HCT116 (cell line): ENCODE measurements around the gene CLDN2. TPM values are rescaled to one million over a fixed set of nuclear protein-coding genes. Genes with fewer than 3 reads are reported as not detected.

Experiments
- ATAC-seq: fragments of 200-7000 bp; cut with Tn5 transposase; 2 replicates; pipeline ENCODE4 v1.9.1; 2020; ENCODE audit warnings: mild to moderate bottlenecking, moderate library complexity
- BruUV-seq: library from RNA; stranded (reverse); fragments of 400-500 nt; replicated peaks from 2 replicates; lab custom pipeline; 2021; lab: Mats Ljungman, UMichigan
- CTCF ChIA-PET: fragments of 300-600 bp; sonication (Branson Sonifier 250); formaldehyde crosslinking; loops from one replicate; lab custom pipeline; 2021; ENCODE audit warnings: antibody characterized with exemption; lab: Charles Lee
- POLR2A ChIA-PET: fragments of 300-600, 350-600 bp; sonication (Branson Sonifier 250); formaldehyde crosslinking; loops from one replicate; lab custom pipeline; 2021; ENCODE audit warnings: antibody characterized with exemption; lab: Charles Lee
- RAD21 ChIA-PET, 2 experiments: fragments of 300-600 bp; sonication (Branson Sonifier 250); formaldehyde crosslinking; loops; one replicate each; lab custom pipeline; 2023; ENCODE audit warnings: low total read pairs in 2 of 2; ENCODE audit not compliant: uncharacterized antibody in 2 of 2, unreplicated experiment in 2 of 2, low non-redundant PET in 1 of 2; lab: Charles Lee
- DNase-seq: peaks from one replicate; pipeline ENCODE4 v3.0.0-alpha.2; 2010; ENCODE audit warnings: low read depth, low spot score
- H2AFZ ChIP-seq: fragments of 200-600 bp; shearing (Covaris generic), sonication (generic); 2 replicates; pipeline ENCODE4 v1.6.1; 2017; ENCODE audit warnings: low read depth, mixed run types, mixed read lengths, antibody characterized with exemption, low read length; ENCODE audit not compliant: poor library complexity, severe bottlenecking
- H3K27ac ChIP-seq: 2 replicates; pipeline ENCODE4 v1.5.1; 2012; ENCODE audit warnings: low read depth, low read length
- H3K27me3 ChIP-seq: fragments of 200-600 bp; sonication (generic); 2 replicates; pipeline ENCODE4 v1.6.1; 2016; ENCODE audit warnings: mixed run types, low read length, mixed read lengths; ENCODE audit not compliant: insufficient read depth
- H3K36me3 ChIP-seq, 2 experiments: fragments of 200-500 bp in 1 of 2; fragments of 200-600 bp in 1 of 2; sonication (Bioruptor generic) in 1 of 2; sonication (generic) in 1 of 2; 2 replicates each; pipeline versions ENCODE4 v1.5.1 to v1.6.1; 2014 to 2016; ENCODE audit warnings: low read length in 2 of 2, inconsistent platforms in 1 of 2, mixed read lengths in 1 of 2, mixed run types in 1 of 2; ENCODE audit not compliant: insufficient read depth in 2 of 2, control insufficient read depth in 1 of 2
- H3K4me1 ChIP-seq, 2 experiments: fragments of 200-600 bp in 1 of 2; sonication (generic) in 1 of 2; 2 replicates each; pipeline versions ENCODE4 v1.5.1 to v1.6.1; 2012 to 2017; ENCODE audit warnings: low read length in 2 of 2, inconsistent platforms in 1 of 2, mild to moderate bottlenecking in 1 of 2, mixed read lengths in 1 of 2, mixed run types in 1 of 2, moderate library complexity in 1 of 2; ENCODE audit not compliant: insufficient read depth in 2 of 2, control insufficient read depth in 1 of 2
- H3K4me2 ChIP-seq: fragments of 200-600 bp; sonication (generic); 2 replicates; pipeline ENCODE4 v1.6.1; 2017; ENCODE audit warnings: mixed run types, low read length, mixed read lengths
- H3K4me3 ChIP-seq, 2 experiments: fragments of 200-600 bp in 1 of 2; sonication (generic) in 1 of 2; replicated peaks in 1 of 2; 2 replicates each; pipeline ENCODE4 v1.5.1; 2011 to 2016; ENCODE audit warnings: low read length in 2 of 2, control low read depth in 1 of 2, low read depth in 1 of 2, mild to moderate bottlenecking in 1 of 2, mixed read lengths in 1 of 2, mixed run types in 1 of 2
- H3K79me2 ChIP-seq: fragments of 200-600 bp; sonication (generic); 2 replicates; pipeline ENCODE4 v1.6.1; 2017; ENCODE audit warnings: mild to moderate bottlenecking, mixed run types, low read length, moderate library complexity, mixed read lengths; ENCODE audit not compliant: insufficient read depth
- H3K9ac ChIP-seq: fragments of 200-600 bp; sonication (generic); 2 replicates; pipeline ENCODE4 v1.6.1; 2016; ENCODE audit warnings: low read length, mixed read lengths
- H3K9me2 ChIP-seq: fragments of 200-600 bp; sonication (generic), shearing (Covaris generic); 2 replicates; pipeline ENCODE4 v1.6.1; 2017; ENCODE audit warnings: mixed run types, mild to moderate bottlenecking, moderate library complexity; ENCODE audit not compliant: insufficient read depth
- H3K9me3 ChIP-seq, 2 experiments: fragments of 200-500 bp in 1 of 2; fragments of 200-600 bp in 1 of 2; sonication (Bioruptor generic) in 1 of 2; sonication (generic) in 1 of 2; 2 replicates each; pipeline ENCODE4 v1.6.1; 2014 to 2017; ENCODE audit warnings: low read length in 2 of 2, mixed read lengths in 2 of 2, inconsistent platforms in 1 of 2, low read depth in 1 of 2, mild to moderate bottlenecking in 1 of 2, mixed run types in 1 of 2, moderate library complexity in 1 of 2; ENCODE audit not compliant: control insufficient read depth in 1 of 2, insufficient read depth in 1 of 2
- H4K20me1 ChIP-seq: fragments of 200-600 bp; sonication (generic), shearing (Covaris generic); 2 replicates; pipeline ENCODE4 v1.6.1; 2017; ENCODE audit warnings: mixed run types, mild to moderate bottlenecking, moderate library complexity; ENCODE audit not compliant: insufficient read depth
- ATF3 ChIP-seq: IDR thresholded peaks from 2 replicates; pipeline ENCODE4 v1.6.1; 2012
- CBX3 ChIP-seq: IDR thresholded peaks from 2 replicates; pipeline ENCODE4 v1.6.1; 2012; ENCODE audit warnings: low read depth
- CEBPB ChIP-seq: IDR thresholded peaks from 2 replicates; pipeline ENCODE4 v1.6.1; 2012; ENCODE audit warnings: low read depth
- EGR1 ChIP-seq: IDR thresholded peaks from 2 replicates; pipeline ENCODE4 v1.6.1; 2012; ENCODE audit warnings: low read depth
- EZH2 ChIP-seq: fragments of 200-600 bp; sonication (generic); IDR thresholded peaks from 2 replicates; pipeline ENCODE4 v1.6.1; 2017; ENCODE audit warnings: antibody characterized with exemption, mixed run types
- EZH2phosphoT487 ChIP-seq: fragments of 200-600 bp; IDR thresholded peaks from 2 replicates; pipeline ENCODE4 v1.6.1; 2018; ENCODE audit warnings: antibody characterized with exemption, borderline replicate concordance
- FOSL1 ChIP-seq: IDR thresholded peaks from 2 replicates; pipeline ENCODE4 v1.6.1; 2012; ENCODE audit warnings: low read depth
- JUND ChIP-seq: IDR thresholded peaks from 2 replicates; pipeline ENCODE4 v1.6.1; 2012
- POLR2A ChIP-seq: IDR thresholded peaks from 2 replicates; pipeline ENCODE4 v1.7.0; 2011; ENCODE audit warnings: borderline replicate concordance; ENCODE audit not compliant: insufficient read depth, insufficient read length; ENCODE audit errors: extremely low read depth
- POLR2AphosphoS5 ChIP-seq: IDR thresholded peaks from 2 replicates; pipeline ENCODE4 v1.6.1; 2011; ENCODE audit warnings: mild to moderate bottlenecking, low read depth, low read length, moderate library complexity
- RAD21 ChIP-seq: IDR thresholded peaks from 2 replicates; pipeline ENCODE4 v1.6.1; 2012; ENCODE audit warnings: low read depth, mild to moderate bottlenecking
- SP1 ChIP-seq: IDR thresholded peaks from 2 replicates; pipeline ENCODE4 v1.6.1; 2012; ENCODE audit warnings: low read depth
- SRF ChIP-seq: IDR thresholded peaks from 2 replicates; pipeline ENCODE4 v1.6.1; 2012; ENCODE audit warnings: low read depth
- TCF7L2 ChIP-seq: IDR thresholded peaks from 2 replicates; pipeline ENCODE4 v1.7.0; 2011; ENCODE audit warnings: borderline replicate concordance, inconsistent platforms; ENCODE audit not compliant: insufficient read depth, insufficient read length; ENCODE audit errors: extremely low read depth
- ZFX ChIP-seq: fragments of 450-650 bp; IDR thresholded peaks from 2 replicates; pipeline ENCODE4 v1.6.1; 2017
- intact Hi-C: fragments of 100-400 bp; cut with micrococcal nuclease; formaldehyde crosslinking; loops from 2 replicates; pipeline ENCODE4 v1.10.0; 2022
- total RNA-seq: library from RNA; stranded (reverse); gene quantifications from one replicate; pipeline ENCODE4 v1.2.1, GENCODE V29; 2021; ENCODE audit not compliant: unreplicated experiment
- TF ChIP-seq, protein P1 (sequence below): IDR thresholded peaks from 2 replicates; pipeline ENCODE4 v1.6.1; 2012; ENCODE audit warnings: low read depth

CLDN2 gene
- total RNA-seq, 1 experiment from 2014 or later: 0.10 TPM

- no peak overlapping the region; the same call in 1 of the 2 replicates for H3K27ac ChIP-seq
Measured at GRCh38 chrX:106955004-106955772, 35.0 kb downstream of the CLDN2 start.

DNA sequence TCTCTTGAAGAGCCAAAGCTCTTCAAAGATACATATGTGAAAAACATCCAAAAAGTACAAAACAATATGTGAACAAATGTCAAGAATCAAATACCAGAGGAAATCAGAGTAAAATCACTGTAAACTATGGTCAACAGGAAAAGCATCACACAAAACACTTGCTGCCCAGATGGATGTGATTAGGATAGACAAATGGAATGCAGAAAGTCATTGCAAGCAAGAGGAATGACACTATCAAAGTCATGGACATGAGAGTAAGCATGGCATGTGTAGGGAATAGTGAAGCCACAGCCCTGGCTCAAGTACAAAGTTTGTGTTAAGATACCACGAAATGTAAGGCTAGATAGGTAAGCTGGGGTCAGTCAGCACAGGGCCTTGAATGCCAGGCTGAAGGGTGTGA lies 37.7 kb downstream of the CLDN2 start:
- ChIA-PET RAD21 (no interaction called here), POLR2A (no interaction called here), CTCF (interaction anchor here (2.4 kb wide), 1 partner anchor 55 kb away, joined by 5 read pairs; the partner anchor contains the start of gene RIPPLY1)
- no peak overlapping the region for H3K27ac ChIP-seq
- no peaks in the 10 kb centered on the region for H3K27me3 ChIP-seq
- no peak for ATAC-seq
- peaks cover 0 to 3% of the 10 kb centered on the region in 2 experiments; a peak in 3 of 4 replicates for H3K4me1 ChIP-seq
- no peak overlapping the region for H3K4me3 ChIP-seq
- no peaks in the 10 kb centered on the region for H4K20me1 ChIP-seq
- DNase-seq: no peak
- no peaks in the 10 kb centered on the region for H3K9me2 ChIP-seq
- H2AFZ ChIP-seq: no peak overlapping the region
- H3K36me3 ChIP-seq: peaks cover 0 to 12% of the 10 kb centered on the region in 2 experiments; a peak in 2 of 4 replicates
- no peaks in the 10 kb centered on the region for H3K79me2 ChIP-seq
- intact Hi-C loops: no loop called here
- BruUV-seq: no TSS peak
- H3K4me2 ChIP-seq: no peak overlapping the region
- H3K9ac ChIP-seq: no peak overlapping the region
- H3K9me3 ChIP-seq: no peaks in the 10 kb centered on the region
- TF ChIP-seq SP1 (no peak), EGR1 (no peak), ZFX (no peak), EZH2 (no peak), POLR2AphosphoS5 (no peak), ATF3 (no peak), CBX3 (no peak), EZH2phosphoT487 (no peak), POLR2A (no peak), SRF (no peak), RAD21 (no peak), JUND (no peak), CEBPB (no peak)
- TF ChIP-seq, protein P1, sequence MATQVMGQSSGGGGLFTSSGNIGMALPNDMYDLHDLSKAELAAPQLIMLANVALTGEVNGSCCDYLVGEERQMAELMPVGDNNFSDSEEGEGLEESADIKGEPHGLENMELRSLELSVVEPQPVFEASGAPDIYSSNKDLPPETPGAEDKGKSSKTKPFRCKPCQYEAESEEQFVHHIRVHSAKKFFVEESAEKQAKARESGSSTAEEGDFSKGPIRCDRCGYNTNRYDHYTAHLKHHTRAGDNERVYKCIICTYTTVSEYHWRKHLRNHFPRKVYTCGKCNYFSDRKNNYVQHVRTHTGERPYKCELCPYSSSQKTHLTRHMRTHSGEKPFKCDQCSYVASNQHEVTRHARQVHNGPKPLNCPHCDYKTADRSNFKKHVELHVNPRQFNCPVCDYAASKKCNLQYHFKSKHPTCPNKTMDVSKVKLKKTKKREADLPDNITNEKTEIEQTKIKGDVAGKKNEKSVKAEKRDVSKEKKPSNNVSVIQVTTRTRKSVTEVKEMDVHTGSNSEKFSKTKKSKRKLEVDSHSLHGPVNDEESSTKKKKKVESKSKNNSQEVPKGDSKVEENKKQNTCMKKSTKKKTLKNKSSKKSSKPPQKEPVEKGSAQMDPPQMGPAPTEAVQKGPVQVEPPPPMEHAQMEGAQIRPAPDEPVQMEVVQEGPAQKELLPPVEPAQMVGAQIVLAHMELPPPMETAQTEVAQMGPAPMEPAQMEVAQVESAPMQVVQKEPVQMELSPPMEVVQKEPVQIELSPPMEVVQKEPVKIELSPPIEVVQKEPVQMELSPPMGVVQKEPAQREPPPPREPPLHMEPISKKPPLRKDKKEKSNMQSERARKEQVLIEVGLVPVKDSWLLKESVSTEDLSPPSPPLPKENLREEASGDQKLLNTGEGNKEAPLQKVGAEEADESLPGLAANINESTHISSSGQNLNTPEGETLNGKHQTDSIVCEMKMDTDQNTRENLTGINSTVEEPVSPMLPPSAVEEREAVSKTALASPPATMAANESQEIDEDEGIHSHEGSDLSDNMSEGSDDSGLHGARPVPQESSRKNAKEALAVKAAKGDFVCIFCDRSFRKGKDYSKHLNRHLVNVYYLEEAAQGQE: no peak

More at GRCh38 chrX:106955004-106955772, 35.0 kb downstream of the CLDN2 start:
- no peaks in the 10 kb centered on the region for H3K9me3 ChIP-seq
- DNase-seq: no peak
- H3K4me3 ChIP-seq: no peak overlapping the region
- BruUV-seq: no TSS peak
- no peaks in the 10 kb centered on the region for H3K79me2 ChIP-seq
- no peaks in the 10 kb centered on the region; a peak in 1 of 4 replicates for H3K36me3 ChIP-seq
- TF ChIP-seq EGR1 (no peak), RAD21 (no peak), TCF7L2 (no peak), FOSL1 (no peak)
- TF ChIP-seq, all 23 proteins: peak for 0
- RAD21 ChIA-PET: no interaction called here
- Histone ChIP-seq H3K27me3 (no peaks in the 10 kb centered on the region), H3K9me2 (no peaks in the 10 kb centered on the region), H3K4me1 (peaks cover 0 to 3% of the 10 kb centered on the region in 2 experiments; a peak in 3 of 4 replicates), H3K4me2 (no peak overlapping the region), H4K20me1 (no peaks in the 10 kb centered on the region), H2AFZ (no peak overlapping the region), H3K9ac (no peak overlapping the region)
- intact Hi-C loops: no loop called here
- CTCF ChIA-PET: no interaction called here
- ATAC-seq: no peak
- POLR2A ChIA-PET: no interaction called here
